GM19463 (cell line): ENCODE measurements around the gene RPRD1B.
"Not testable (repeated sequence)": the region's sequence is repeated elsewhere in the genome, so short reads cannot be mapped to it uniquely, and the experiment has no call there.

ENCODE experiments used
- ATAC-seq: cut with Tn5 transposase; IDR thresholded peaks from one replicate; pipeline ENCODE4 v1.9.1; 2021; ENCODE audit warnings: mild to moderate bottlenecking, moderate library complexity; ENCODE audit not compliant: unreplicated experiment

Gene RPRD1B

DNA sequence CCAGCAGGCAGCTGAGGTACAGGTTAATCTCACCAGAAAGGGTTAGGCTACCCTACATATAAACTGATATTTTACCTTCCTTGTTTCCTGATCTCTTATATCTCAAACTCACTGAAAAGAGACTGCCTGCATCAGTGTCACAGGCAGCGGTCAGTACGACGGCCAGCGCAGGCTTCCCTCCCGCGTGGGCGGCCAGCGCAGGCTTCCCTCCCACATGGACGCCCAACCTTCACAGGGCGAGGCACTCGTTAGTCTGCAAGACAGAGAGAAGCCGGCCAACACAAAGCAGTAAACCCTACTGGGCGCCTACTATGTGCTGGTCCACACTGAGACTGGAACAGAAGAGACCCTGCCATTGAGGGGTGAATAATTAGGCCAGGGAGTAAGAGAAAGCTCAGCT, 33.3 kb upstream of the RPRD1B start:
- ATAC-seq = no peak

DNA sequence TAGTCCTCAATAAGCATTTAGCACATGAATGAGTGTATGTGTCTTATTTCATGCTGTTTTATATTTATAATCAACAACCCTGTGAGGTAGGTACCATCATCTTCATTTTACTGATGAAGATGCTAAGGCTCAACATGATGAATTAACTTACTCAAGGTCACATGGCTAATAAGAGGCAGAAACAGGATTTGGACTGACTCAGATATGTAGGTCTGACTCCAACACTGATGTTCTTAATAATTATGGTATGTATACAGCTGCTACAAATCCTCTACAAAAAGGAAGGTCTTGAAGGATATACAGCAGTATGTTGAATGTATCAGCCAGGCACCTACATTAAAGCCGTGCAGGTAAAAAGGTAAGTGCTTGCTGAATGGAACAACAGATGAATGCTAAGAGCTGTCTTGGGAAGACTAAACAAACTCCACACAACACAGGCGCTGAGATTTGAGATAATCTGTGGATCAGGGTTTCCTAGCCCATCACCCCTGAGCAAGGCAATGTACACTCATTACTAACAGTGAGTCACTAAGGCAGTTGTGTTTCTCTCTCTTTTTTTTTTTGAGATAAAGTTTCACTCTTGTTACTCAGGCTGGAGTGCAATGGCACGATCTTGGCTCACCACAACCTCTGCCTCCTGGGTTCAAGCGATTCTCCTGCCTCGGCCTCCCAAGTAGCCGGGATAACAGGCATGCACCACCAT, 32.2 kb upstream of the RPRD1B start:
- no peak for ATAC-seq

DNA sequence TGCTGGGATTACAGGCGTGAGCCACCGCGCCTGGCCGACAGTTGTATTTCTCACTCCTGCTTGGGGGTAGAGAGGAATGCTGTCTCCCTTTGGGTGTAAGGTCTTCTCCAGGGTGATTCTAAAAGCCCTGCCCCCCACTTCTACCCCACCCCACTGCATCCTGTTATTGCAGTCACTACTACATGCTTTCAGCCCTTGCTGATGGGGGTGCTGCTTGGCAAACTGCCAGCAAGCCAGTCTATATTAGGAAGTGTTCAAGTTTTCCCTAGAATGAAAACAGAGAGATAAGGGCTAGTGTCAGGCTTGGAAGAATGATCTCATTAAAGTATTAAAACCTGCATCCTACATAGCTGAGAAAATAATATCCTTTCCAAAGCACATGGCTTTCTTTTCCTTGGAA, 31.6 kb upstream of the RPRD1B start:
- ATAC-seq = no peak

DNA sequence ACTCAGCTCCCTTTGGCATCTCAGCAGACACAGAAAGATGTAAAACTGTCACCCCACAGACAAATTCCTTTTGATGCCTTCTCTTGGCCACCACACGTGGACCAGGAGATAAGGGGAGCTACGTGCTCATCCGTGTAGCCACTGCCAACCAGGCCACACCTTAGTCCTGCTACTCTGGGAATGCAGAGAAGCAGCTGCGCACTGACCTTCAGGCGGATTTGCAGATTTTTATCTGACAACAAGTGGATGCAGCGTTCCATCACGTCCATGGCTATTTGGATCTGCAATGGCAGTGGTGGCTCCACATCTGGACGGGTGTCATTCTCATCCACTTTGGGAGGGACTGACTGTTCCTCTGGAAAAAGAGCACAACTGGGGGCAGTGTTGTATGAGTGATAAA, 31.1 kb upstream of the RPRD1B start:
- ATAC-seq = no peak

DNA sequence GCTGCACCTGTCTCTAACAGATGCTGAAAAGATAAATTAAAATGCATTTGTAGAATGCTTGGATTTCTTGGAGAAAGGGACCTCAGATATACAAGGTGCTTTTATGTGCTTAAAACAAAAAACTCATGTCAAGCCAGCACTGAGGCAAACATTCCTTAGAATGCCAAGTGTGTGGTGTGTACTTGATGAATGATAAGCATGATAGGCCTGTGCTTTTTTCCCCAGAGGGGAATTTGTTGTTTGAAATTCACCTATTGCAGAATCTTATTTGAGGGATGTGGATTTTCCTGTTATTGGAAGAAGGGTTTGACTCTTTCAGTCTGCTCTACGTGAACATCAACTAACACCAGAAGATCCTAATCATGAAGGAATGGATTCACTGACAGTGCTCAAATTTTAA, 29.1 kb upstream of the RPRD1B start:
- ATAC-seq = no peak

DNA sequence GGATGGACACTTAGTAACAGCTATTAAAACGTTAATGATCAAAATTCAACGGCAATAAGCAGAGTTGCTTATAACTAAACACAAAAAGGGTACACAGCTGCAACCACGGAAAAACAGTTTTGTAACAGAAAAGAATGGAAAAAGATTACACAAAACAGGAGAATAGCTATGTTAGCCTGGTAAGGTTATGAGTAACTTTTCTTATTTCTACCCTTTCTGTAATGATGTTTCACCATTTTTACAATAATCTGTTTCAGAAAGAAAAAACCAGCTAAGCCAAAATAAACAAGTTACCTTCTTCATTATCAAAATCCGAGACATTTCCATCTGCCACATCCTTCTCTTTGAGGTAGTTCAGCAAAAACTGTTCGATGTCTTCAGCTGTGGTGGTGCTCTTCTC, 27.6 kb upstream of the RPRD1B start:
- no peak for ATAC-seq

DNA sequence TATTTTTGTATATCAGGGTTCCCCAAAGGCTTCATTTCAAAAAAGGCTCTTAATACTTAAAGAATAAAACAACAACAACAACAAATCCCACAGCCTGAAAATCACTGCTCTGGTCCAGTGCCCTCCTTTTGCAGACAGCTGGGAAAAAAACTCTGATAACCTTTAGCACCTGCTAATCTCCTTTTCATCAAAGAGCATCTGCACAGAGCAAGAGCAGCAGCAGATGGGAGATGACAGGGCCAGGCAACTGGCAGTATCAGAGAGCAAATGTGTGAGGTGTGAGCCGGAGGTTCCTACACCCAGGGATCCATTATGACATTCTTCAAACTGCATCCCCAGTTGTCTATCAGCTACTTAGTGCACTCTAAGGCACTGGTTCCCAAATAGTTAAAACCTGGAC, 26.0 kb upstream of the RPRD1B start:
- ATAC-seq = no peak

DNA sequence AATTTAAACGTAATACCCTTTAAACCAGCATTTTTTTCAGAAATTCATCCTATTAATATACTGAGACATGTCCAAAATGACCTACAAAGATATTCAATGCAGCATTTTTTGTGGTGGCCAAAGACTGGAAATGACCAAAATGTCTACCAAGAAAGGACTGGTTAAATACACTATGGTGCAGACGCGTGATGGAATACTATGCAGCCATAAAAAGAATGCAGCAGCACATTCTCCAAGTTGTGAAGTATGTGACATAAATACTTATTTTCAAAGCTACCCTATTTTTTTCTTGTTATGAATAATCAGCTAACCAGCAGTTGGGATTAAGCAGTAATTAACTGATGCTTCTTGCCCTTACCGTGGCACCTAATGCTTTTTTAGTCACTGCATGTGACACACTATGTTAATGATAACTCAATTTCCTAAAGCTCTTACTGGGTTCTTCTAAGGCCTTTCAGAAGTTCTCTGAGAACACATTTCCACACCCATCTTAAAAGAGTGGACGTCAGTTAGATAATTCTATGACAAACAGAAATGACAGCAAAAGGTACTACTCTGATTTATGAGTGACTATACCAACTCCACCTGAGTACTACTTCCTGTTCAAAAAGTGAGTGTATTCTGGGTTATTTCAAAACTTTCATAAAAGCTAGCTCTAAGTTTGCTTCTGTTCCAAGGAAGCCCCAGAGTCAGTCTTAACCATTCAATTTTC, 25.2 kb upstream of the RPRD1B start:
- no peak for ATAC-seq

DNA sequence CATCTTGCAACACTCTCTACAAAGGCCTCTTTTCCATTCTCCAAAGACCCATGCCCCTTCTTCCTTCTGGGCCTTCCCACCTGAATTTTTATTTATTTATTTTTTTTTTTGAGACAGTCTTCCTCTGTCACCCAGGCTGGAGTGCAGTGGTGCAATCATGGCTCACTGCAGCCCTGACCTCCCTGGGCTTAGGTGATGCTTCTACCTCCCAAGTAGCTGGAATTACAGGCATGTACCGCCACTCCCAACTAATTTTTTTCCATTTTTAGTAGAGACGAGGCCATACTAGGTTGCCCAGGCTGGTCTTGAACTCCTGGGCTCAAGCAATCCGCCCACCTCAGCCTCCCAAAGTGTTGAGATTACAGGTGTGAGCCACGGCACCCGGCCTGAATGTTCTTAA, 24.1 kb upstream of the RPRD1B start:
- not testable (repeated sequence) for ATAC-seq

DNA sequence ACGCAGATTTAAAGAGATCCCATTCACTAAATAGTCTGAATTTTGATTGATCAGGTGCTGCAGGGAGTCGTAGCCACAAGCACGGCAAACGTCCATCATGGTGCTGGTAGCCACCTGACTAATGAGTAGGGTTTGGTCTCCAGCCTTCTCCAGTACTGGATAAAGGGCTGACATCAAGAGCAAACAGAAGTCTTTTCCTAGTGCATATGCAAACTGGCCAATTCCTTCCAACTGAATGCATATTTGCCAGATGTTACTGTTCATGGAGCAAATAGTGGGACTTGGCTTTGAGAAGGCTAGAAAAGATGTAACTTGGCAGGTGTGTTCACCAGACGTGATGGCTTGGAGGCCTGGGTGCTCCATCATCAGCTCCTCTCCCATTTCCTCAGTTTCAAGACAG, 21.9 kb upstream of the RPRD1B start:
- ATAC-seq = no peak

DNA sequence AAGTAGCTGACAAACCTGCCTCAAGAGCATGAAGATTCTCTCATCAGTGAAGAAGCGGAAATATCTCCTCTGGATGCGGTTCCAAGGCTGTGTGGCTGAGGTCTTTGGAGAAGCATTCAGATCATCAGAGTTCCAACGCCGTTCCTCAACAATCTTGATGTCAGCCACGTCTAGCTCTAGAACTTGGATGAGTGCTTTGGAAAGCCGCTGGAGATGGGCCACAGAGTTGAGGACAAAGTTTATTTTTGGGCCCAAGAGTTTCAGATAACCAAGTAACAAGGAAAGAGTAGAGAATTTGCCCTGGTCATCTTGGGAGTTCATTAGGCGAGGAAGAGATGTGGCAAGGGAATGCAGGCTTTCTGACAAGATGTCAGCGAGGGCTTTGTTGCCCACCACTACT, 21.2 kb upstream of the RPRD1B start:
- no peak for ATAC-seq

DNA sequence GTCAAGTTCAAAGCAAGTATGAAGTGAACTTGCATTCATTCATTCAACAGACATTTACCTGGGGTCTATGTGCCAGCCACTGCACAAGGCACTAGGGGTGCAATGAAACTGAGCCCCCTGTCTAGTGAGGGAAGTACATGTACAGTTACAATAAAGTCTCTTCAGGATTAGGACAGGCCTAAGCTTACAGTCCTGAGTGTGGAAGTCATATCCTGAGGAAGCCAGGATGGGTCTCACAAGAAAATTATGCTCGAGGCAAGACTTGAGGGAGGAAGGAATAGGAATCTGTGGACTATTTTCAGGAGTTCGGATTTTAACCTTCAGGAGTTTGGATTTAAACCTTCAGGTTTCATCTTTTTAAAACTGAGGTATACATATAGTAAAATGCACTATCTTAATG, 19.7 kb upstream of the RPRD1B start:
- ATAC-seq = no peak

DNA sequence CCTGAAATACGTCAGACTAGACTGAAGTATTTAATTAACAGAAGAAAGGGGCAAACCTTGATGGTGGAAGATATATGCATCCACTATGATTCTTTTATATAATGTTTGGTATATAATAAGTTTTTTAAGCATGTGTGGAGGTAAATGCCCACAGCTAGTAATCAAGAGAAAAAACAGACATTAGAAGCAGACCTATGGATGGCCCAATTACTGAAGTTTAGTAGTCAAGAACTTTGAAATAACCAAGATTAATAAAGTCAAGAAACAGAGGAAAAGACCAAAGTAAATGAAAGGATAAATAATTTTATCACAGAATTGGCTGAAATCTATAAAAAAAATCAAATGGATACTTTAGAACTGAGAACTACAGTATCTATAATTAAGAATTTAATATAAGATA, 15.6 kb upstream of the RPRD1B start:
- ATAC-seq = no peak

DNA sequence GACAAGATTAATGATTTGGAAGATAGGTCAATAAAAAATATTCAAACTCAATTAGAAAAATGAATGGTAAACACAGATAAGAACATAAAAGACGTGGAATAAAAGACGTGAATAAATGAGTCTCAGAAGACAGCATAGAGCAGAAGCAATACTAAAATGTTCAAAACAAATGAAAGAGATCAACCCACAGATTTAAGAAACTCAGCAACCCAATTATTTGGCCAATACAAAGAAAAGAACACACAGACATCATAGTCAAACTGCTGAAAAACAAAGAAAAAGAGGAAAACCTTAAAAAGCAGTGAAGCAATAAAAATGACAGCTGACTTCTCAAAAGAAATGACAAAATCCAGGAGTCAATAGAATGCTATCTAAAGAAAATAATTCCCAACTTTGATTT, 15.2 kb upstream of the RPRD1B start:
- no peak for ATAC-seq

DNA sequence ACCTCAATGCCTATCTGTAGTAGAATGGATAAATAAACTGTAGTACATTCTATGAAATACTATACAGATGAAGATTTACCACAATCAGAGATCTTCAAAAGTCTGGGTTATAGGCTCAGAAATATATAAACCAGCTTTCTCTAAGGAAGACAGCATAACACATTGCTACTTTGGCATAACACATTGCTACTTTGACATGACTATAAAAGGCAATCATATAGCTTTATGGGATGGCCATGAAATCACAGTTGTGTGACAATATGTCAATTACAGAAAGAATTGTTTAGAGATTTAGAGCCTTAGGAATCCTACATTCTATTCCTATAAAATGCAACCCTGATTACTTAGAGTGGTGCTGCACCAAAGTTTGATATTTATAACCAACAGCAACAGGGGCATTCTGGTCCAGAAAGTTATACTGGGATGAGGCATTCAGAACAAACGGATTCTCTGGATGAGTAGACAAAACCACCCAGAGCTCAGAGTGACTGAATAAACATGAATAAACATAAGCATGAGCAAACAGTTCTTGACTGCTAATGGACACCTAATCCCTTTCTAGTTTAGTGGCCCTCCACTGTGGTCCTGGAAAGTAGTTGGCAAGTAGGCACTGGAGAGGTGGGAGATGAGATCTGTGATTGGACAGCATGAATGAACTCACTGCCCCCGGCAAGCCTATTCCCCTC, 12.3 kb upstream of the RPRD1B start:
- no peak for ATAC-seq

DNA sequence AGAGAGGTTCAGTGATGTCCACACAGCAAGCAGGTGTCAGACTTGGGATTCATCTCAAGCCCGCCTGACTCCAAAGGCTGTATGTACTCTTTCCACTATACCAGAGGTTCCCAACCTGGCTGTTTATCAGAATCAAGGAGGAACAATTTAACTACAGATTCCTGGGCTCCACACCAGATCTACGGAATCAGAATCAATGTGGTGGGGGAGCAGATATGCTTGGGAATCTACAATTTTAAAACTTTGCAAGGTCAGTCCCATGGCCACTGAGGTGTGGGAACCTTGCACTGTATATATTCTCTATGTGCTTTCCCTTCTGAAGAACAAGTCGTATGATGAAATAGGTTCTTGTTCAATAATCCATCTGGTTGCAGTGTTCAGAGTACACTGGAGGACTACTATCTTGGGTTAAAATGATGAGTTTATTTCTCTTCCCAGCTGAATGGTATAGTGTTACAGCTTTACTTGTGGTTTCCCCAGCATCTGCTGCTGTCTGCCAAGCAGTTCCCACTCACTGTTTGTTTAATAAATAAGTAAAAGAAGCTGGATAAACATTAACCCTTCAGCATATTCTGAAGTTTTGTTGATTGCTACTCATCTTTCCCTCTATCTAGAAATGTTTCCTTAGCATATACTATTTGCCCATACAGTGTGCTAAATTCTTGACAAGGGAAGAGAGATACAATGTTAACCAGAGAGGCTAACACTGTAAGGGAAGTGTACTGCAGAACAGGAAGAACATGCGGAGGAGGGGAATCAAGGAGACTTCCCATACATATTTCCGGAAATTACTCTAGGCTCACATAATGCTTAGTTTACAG, 10.2 kb upstream of the RPRD1B start:
- ATAC-seq = no peak

DNA sequence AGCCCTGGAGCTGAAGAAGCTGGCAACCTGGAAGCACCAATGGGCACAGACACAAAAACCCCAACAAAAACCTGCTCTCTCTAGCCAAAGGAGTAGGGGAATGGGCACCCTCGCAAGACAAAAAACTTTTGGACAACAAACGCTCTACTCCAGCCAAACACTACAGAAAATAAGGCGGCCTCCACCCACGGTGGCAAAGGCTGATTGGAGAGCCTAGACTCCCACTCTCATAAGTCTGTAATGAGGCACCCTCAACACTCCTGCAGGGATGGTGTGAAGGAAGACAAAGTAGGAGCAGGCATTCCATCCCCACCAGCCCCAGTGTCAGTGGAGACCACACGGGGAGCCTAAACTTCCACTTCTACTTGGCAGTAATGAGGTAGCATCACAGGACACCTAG, 9.1 kb upstream of the RPRD1B start:
- no peak for ATAC-seq

DNA sequence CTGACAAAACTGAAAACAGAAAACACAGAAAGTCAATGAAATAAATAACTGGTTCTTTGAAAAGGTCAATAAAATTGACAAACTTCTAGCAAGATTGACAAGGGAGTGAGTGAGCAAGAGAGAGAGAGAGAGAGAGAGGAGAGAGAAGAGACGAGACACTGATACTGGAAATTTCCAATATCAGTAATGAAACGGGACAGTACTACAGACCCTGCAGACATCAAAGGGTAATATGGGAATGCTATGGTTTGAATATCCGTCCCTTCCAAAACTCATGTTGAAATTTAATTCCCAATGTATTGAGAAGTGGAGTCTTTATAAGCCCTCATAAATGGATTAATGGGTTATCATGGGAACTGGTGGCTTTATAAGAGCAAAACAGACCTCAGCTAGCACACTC, 4.1 kb upstream of the RPRD1B start:
- ATAC-seq = no peak

DNA sequence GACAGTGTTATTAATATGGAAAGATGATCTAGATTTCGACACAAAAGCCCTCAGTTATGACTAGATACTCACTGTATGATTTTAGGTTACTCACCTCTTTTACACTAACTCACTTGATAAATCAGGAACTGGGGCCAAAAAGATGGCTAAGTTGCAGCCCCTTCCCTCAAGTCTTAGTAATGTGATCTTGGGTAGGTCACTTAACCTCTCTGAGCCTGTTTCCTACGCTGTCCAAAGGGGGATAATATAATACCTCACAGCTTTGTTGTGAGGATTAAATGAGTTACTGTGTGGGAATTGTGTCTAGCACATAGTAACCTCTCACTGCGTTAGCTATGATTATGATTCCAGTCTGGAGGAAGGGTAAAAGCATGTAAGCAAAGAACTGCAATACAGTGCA, 1.6 kb upstream of the RPRD1B start:
- no peak for ATAC-seq

DNA sequence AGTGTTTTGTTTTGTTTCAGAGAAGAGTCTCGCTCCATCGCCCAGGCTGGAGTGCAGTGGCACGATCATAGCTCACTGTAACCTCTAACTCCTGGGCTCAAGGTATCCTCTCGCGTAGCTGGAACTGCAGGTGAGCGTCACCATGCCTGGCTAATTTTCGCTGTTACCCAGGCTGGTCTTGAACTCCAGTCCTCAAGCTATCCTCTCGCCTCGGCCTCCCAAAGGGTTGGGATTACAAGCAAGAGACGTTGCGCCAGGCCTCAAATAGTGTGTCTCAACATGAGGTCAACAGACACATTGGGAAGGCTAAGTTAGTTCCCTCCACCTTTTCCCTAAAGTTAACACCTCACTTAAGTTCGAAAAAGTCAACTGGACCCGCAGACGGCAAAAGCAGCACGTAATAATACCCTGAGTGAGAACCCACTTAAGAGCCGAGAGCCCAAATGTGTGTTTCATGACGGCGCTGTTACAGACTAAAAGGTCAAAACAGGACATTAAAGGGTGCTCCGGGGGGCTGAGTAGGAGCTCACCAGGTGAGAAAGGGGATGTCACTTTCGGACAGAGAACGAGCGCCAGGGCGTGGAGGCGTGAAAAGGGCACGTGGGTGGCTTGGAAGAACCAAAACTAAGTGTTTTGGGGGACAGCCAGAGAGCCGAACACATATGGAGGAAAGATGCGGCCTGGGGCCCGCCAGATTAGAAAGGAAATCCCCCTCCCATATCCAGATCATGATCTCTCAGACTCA, 789 bp upstream of the RPRD1B start:
- peak; percentile 35 for ATAC-seq
